A172 (cell line): ENCODE results near the gene ZNF653. TPM values are rescaled to one million over a fixed set of nuclear protein-coding genes. Genes with fewer than 3 reads are reported as not detected.

Experiments
- DNase-seq: peaks from one replicate; pipeline ENCODE4 v3.0.0-alpha.2; 2015; ENCODE audit warnings: low spot score
- total RNA-seq: library from RNA; depleted of rRNA; stranded (reverse); fragments of >200 nt; shearing (Covaris generic); gene quantifications from 2 replicates; pipeline ENCODE4 v1.2.3, GENCODE V29; 2014

ZNF653 gene
- total RNA-seq, 1 experiment from 2014 or later, result 5.2 TPM

DNA sequence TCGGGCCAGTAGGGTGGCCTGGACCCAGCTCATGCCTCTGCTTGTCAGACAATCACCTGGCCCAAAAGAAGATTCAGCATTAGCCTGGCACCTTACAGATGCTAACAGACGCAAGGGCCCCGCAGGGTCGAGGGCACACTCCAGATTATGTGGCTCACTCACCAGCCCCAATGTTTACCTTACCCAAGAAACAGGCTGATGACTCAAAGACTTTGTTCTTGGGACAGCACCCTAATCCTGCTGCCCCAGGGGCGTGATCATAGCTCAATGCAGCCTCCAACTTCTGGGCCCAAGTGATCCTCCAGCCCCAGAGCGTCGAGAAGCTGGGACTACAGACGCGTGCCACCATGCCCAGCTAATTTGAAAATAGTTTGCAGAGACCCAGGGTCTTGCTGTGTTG, 13.5 kb upstream of the ZNF653 start:
- no peak for DNase-seq

- DNase-seq, result no peak
These were observed 8.3 kb upstream of the ZNF653 start for GRCh38 chr19:11513946-11514345.

DNA sequence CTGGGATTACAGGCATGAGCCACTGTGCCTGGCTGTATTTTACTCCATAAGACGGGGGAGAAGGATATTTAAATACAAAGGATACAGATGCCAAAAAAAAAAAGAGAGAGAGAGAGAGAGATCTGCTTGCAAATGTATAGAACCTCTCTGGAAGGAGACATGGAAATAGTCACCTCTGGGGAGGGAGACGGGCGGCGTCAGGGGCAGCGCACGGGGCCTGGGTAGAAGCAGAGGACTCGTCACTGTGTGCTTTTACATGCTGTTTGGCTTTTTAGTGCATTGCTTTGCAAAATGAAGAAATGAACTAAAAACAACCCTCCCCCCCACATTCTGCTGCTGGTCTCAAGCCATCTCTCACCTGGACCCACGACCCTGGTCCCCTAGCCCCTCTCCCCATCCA, 4.8 kb upstream of the ZNF653 start:
- DNase-seq, result no peak

DNA sequence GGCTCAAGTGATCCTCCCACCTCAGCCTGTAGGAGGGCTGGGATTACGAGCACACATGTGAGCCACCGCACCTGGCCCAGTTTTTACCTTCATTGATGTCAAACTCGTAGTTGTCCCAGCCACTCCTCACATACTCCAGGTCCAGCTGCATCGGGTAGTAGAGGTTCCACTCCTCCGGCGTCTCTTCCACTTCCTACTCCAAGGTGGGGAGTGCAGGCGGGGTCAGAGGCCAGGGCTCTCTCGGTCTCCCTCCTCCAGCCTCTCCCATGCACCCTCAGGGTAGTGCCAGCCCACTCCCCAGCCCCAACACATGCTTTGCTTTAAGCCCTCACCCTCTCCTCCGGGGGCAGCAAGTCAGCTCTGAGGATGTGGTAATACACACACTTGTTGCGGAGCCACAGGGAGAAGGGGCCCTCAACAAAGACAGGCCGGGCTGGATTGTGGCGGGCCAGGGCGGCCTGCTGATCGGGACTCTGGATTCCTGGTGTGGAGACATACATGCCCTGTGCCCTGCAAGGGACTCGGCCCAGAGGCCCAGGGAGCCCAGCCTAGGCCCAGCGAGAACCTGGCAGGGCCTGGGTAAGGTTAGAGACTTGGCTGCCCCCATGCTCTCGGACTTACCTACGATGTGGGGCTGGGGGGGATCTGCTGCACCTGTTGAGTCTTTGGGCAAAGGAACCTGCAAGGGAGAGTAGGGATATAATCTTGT, 1.9 kb upstream of the ZNF653 start:
- no peak for DNase-seq

GRCh38 chr19:11506967-11507366, 1.3 kb upstream of the ZNF653 start:
- no peak for DNase-seq

DNA sequence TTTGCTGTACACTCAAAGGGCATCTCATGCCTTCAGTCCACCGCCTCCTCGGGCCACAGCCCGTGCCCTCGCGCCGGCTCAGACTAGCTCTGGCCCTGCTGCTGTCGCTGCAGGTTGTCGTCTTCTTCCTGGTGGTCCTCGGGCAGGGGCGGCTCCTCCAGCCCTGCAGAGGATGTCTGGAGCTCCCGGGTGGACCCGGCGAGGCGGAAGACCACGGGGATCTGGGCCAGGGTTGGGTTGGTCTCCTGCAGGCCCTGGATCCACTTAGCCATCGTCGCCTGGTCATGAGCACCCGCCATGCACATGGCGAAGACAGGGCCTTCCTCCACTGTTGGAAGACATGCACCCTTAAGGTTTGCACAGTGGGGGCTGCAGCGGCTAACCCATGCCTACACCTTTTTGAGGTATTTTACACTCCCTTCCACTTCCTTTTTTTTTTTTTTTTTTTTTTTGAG, 489 bp upstream of the ZNF653 start:
- no peak for DNase-seq

- DNase-seq, result peak; percentile 95
These were observed 571 bp downstream of the ZNF653 start for GRCh38 chr19:11505032-11505503.

- no peak for DNase-seq
These were observed 1.1 kb downstream of the ZNF653 start for GRCh38 chr19:11504502-11505031.

DNA sequence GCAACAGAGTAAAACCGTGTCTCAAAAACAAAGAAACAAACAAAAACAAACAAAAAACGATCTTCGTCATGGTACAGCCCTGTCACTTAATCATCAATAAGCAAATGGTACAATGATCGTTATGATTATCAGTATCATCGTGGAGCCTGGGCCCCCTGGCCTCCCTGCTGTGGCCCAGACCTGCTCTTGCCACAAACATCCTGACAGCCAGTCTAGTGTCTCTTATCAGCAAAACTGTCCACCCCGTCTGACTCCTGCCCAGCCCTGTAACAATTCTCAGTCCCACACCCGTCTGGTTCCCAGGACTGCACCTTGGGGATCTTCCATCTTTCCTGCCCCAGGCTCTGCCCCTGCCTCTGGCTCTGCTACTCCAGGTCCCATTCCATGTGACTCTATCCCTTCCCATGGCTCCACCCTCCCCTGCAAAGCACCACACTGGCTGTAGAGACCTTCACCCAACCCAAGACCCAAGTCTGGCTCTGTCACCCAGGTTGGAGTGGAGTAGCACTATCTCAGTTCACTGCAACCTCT, 5.7 kb downstream of the ZNF653 start:
- DNase-seq, result no peak

DNA sequence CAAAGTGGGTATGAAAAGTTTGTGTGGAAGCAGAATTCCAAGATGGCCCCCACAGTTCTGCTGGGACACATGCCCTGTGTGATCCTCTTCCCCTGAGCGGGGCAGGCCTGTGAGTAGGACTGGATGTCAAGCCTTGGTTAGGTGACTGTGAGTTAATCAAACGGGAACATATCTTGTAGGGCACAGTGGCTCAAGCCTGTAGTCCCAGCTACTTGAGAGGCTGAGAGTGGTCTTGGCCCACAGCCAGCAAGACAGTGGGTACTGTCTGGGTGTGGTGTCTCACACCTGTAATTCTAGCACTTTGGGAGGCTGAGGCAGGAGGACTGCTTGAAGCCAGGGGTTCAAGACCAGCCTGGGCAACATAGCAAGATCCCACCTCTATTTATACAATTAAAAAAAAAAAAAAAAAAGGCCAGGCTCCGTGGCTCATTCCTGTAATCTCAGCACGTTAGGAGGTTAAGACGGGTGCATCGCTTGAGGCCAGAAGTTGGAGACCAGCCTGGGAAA, 6.4 kb downstream of the ZNF653 start:
- DNase-seq, result no peak

DNA sequence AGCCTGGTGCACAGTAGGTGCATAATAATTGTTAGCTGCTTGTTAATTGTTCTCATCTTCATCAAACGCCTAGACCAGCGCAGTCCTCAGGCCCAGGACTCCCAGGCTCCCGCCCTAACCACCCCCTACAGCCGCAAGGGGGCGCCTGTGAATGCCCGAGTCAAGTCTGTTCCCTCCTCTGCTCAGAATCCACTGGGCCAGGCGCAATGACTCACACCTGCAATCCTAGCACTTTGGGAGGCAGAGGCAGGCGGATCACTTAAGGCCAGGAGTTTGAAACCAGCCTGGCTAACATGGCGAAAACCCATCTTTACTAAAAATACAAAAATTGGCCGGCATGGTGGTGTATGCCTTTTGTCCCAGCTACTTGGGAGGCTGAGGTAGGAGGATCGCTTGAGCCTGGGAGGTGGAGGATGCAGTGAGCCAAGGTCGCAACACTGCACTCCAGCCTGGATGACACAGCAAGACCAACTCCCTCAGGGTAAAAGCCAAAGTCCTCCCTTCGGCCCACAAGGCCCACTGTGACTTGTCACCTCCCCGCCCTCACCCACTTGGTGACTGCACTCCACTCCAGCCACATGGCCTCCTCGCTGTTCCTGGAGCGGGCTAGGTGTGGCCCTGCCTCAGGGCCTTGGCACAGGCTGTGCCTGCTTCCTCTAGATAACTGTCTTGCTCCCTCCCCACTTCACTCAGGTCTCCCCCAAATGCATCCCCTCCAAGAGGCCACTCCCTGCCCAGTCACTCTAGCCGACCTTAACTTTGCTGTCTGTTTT, 9.1 kb downstream of the ZNF653 start:
- DNase-seq, result peak; percentile 88

DNA sequence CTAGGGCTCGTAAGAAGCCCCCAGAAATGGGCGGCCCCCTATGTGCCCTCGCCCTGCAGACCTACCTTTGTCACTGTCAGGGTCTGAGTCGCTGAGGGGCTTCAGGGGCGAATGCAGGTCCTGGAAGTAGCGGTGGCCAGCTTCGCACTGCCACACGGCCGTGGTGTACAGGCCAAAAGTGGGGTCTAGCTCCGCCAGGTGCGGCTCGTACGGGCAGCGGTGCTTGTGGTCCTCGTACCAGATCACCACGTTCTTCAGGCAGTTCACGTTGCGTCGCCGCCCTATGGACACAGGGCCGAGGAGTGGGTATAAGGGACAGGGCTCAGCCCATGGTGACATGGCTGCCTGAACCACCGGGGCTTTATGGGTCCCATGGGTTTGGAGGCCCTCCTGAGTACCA, 9.8 kb downstream of the ZNF653 start:
- no peak for DNase-seq

GRCh38 chr19:11495481-11495880, 10.2 kb downstream of the ZNF653 start:
- DNase-seq, result no peak

DNA sequence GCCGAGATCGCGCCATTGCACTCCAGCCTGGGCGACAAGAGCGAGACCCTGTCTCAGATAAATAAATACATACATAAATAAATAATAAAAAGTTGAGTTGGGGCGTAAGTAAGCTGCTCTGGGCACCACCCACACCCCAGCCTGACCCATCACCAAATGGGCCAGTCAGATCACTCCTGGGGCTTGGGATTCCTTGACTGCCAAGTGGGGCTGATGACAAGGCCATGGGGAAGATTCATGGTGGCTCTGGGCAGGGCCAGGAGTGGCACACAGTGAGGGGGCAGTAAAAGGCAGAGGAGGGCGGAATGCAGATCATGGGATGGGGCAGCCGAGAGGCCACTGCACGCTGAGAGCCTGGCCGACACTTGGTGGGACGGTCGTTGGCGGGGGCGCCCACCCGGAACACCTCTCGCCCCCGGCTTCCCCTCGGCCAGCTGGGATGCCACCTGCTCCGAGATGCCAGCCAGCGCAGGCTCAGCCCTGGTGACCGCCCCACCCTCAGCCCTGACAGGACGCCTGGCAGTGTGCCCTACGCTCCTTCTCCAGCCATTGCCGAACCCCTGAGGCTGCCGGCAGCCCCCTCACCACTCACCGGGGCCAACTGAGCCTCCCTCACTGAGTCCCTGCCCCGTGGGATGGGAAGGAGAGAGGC, 10.9 kb downstream of the ZNF653 start:
- DNase-seq, result no peak

- DNase-seq, result no peak
These were observed 16.3 kb downstream of the ZNF653 start for GRCh38 chr19:11489378-11489777.

- DNase-seq, result no peak
These were observed 18.8 kb downstream of the ZNF653 start for GRCh38 chr19:11486661-11487503.

DNA sequence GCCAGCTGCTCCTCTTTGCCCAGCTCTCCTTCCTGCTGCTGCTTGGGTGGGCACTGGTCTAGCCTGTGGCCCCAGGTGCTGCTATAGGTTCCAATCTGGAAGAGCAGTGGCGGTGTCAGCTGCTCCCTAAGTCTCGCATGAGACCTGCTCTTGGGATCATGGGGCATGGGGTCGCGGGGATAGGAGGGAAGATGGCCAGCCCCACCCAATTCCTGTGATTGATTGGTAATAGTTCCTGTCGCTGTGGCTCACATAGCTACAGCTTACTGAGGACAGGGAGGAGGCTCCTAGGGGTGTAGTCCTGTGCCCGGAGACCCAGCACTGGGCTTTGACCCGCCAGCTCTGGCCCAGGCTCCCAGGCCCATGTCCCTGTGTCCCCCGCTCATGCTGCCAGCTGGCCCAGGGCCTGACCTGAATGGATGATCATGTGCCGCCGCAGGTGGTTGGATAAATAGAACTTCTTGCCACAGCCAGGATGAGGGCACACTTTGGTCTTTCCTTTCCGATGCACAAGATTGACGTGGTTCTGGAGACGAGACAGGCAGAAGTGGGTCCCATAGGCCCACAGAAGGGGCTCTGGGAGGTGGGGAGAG, 20.3 kb downstream of the ZNF653 start:
- no peak for DNase-seq

DNA sequence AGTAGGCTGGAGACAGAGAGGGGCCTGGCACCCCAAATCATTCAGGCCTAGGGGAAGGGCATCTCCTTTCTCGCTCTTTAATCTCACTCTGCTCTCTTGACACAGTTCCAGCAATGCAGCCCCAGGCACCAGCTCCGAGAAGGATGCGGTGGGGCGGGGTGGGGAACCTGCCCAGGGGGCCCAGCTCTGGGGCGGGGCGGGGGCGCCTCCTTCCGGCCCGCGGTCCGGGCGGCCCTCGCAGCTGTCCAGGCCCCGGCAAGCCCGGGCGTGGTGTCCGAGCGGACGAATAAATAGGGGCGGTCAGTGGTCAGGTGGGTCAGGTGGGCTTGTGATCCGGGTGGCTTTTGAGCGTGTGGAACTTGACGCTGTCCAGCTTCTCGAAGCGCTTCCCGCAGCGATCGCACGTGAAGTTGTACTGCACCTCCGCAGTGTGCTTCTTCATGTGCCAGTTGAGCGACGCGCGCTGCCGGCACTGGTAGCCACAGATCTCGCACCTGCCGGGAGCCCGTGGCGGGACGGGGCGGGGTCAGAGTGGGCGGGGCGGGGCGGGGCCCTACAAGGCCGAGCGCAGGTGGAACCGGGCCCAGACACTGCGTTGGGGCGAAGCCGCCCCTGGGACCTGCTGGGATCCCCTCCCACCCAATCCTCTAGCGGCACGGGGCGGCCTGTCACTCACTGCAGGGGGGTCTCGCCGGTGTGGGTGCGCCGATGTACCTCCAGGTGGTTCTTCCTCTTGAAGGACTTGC, 22.1 kb downstream of the ZNF653 start:
- no peak for DNase-seq

DNA sequence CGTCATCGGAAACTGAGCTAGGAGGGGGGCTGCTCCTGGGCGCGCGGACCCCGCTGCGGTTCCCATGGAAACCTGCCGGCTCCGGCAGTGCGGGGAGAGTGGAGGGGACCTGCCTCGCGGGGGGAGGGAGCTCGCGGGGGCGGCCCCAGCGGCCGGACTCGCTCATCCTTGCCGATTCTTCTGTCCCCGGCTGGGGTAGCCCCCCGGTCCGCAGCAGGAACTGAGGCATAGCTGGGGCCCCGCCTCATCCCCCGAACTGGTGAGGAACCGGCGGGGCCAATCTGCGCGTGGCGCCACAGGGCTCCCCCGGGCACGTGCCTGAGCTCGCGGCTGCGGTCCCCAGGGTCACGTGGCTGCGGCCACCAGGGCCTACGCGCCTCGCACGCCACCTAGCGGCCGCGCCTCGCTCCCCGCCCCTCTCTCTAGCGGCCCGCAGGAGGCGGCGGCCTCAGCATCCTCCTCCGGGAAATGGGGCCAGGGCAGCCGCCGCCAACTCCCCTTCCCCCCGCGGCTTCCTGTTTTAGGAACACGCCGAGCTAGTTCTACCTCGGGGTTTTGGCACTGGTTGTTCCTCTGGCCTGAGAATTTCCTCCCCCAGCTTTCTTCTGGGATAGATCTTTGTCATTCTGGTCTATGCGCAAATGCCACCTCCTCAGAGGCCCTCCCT, 23.1 kb downstream of the ZNF653 start:
- DNase-seq, result peak; percentile 76
